Tibial nerve (tissue), 3 donors: ENCODE measurements around the gene CCDC92.

Experiments
- POLR2A ChIP-seq, 2 donors: fragments of 450-650 bp; IDR thresholded peaks; one replicate each; pipeline ENCODE4 v1.6.1; 2017; ENCODE audit warnings: antibody characterized with exemption in 2 of 2, mild to moderate bottlenecking in 2 of 2, moderate library complexity in 2 of 2
- TF ChIP-seq, protein P1 (sequence below), 5 experiments: fragments of 200-600 bp in 3 of 5; fragments of 450-650 bp in 2 of 5; sonication (generic) in 3 of 5; IDR thresholded peaks; one replicate each; pipeline ENCODE4 v1.5.1; 2016 to 2019; ENCODE audit warnings: antibody characterized with exemption in 5 of 5, mild to moderate bottlenecking in 3 of 5, moderate library complexity in 2 of 5

DNA sequence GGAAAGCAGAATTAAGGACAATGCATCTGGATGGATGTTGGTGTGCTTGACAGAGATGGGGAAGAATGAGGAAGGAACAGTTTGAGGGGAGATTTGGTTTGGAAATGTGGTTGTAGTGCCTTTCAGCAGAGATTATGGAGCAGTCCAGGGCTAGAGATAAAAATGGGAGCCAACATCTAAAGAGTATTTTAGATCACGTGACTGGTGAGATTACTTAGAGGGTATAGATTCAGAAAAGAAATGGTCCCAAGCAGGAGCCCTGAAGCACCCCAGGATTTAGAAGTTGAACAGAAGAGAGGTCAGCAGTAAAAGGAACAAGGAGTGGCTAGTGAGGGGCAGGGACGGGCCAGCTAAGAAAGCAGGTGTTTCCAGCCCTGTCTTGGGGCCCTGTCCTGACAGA, 30.0 kb upstream of the CCDC92 start:
- TF ChIP-seq POLR2A (IDR thresholded peaks at IDR 0.05) = no peak
- TF ChIP-seq, protein P1, sequence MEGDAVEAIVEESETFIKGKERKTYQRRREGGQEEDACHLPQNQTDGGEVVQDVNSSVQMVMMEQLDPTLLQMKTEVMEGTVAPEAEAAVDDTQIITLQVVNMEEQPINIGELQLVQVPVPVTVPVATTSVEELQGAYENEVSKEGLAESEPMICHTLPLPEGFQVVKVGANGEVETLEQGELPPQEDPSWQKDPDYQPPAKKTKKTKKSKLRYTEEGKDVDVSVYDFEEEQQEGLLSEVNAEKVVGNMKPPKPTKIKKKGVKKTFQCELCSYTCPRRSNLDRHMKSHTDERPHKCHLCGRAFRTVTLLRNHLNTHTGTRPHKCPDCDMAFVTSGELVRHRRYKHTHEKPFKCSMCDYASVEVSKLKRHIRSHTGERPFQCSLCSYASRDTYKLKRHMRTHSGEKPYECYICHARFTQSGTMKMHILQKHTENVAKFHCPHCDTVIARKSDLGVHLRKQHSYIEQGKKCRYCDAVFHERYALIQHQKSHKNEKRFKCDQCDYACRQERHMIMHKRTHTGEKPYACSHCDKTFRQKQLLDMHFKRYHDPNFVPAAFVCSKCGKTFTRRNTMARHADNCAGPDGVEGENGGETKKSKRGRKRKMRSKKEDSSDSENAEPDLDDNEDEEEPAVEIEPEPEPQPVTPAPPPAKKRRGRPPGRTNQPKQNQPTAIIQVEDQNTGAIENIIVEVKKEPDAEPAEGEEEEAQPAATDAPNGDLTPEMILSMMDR (IDR thresholded peaks at IDR 0.05) = no peak
